UCSD-AML1 (cell line): Measurements from ENCODE around the gene SCEL.
A peak's percentile ranks its signal among the peaks of the same experiment; 100 is the strongest.

Experiments used
- DNase-seq: peaks from one replicate; lab custom pipeline; 2025; ENCODE audit not compliant: unreplicated experiment; lab: John Stamatoyannopoulos, UW

Gene SCEL

GRCh38 chr13:77521595-77522367, 13.7 kb upstream of the SCEL start:
- peak; percentile 7 for DNase-seq

DNA sequence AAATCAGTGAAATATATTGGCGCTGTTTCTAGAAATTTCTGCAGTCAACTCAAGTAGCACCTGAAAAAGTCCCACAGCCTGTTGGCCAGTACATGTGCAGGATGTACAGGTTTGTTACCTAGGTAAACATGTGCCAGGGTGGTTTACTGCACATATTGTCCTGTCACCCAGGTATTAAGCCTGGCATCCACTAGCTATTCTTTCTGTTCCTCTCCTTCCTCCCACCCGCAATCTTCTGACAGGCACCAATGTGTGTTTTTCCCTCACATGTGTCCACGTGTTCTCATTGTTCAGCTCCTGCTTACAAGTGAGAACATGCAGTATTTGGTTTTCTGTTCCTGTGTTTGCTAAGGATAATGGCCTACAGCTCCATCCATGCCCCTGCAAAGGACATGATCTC, 13.1 kb upstream of the SCEL start:
- no peak for DNase-seq

- DNase-seq = no peak
Measured at GRCh38 chr13:77523386-77523785, 12.1 kb upstream of the SCEL start.

DNA sequence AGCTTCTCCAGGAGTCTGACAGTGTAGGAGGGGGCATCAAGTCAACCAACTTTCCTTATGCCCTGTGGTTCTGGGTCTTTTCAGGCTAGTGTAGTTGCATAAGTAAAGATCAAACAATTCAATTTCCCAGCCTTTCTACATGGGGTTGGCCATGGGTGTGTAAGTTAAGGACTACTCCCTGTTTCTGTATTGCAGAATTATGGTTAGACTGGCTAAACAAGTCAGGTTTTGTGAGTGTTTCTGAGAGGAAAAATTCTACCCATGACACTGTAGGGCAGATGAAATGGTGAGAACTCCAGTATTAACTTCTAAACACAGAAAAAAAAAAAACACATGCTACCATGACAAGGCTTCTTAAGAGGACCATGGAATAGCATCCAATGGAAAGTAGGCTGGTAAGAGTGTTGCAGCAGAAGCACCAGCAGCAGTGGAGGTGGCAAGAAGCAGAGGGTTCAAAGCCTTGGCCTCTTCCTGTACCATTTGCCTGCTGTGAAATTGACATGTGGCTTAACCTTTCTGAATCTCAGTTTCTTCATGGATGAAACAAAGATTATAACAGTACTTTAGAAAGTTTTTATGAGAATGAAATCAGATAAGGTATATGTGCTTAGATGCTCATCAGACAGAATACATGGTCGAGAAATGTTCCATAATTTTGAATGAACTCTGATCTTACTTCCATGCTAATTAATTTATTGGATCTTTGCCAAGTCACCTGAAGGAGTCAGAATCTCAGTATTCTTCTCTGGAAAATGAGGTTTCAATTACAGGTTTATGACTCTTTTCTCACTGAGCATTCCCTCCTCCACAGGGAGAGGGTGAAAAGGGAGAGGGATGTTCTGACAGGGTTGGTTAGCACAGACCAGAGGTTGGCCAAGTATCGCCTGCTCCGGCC, 11.4 kb upstream of the SCEL start:
- DNase-seq = no peak

- no peak for DNase-seq
Measured at GRCh38 chr13:77528414-77528813, 7.1 kb upstream of the SCEL start.

DNA sequence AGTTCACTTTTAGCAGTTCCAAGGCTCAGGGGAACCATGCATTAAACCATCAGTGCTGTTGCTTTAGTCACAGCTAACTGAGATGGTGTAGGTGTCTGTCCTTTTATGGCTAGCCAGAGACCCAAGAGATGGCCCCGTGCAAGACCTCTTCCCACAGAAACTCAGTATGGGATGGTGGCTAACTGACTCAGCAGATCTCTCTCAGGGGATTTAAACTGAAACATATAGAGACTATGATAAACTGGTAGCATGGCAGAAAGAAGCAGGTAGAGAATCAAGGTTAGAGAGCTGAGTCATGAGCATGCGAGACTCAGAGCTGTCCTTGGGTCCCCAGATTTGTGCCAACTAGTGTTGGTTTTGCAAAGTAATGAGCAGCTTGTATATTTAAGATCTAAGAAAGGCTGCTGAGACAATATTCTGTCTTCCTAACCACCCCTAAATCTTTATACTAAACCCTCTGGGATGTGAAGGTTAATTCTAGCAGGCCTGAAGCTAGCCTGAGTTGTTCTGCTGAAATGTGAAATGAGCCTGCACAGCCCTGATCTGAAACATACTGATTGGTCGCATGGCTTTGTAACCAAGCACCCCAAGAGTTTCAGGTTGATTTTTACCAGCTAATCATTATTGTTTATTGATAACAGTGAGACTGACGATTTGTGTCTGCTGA, 6.5 kb upstream of the SCEL start:
- no peak for DNase-seq

DNA sequence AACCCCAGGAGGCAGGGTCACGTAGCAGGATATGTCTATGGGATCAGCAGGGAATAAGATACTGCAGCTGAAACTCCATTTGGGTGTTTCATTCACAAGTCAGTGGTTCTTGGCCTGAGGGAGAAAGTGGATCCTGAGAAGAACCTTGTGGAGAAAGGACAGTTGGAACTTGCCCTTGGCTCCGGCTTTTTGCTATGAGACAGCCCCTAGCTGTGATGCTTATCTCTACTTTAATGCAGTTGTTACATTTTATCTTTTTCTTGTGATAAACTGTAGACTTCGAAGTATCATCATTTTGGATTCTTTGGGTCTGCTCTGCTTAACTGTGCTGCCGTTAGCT, 6.0 kb upstream of the SCEL start:
- no peak for DNase-seq

- no peak for DNase-seq
Measured at GRCh38 chr13:77530875-77531274, 4.6 kb upstream of the SCEL start.

DNA sequence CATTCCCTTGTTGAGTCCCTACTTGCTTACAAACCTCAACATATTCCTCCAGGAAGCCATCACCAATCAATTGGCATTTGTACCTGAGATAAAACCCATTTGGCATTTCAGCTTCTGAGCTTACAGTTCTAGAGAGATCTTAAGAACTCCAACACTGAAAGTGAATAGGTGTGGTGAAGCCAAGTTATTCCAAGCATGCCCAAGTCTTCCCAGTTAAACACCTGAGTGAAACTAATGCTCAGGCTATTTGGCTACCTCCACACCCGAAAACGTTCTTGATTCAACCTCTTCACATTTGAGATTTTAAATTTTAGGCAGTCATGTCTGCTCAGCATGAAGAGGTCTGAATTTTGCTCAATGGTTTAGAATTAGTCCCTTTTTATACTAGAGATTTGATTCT, 2.5 kb upstream of the SCEL start:
- no peak for DNase-seq

- DNase-seq = no peak
Measured at GRCh38 chr13:77533875-77534788, 1.4 kb upstream of the SCEL start.

DNA sequence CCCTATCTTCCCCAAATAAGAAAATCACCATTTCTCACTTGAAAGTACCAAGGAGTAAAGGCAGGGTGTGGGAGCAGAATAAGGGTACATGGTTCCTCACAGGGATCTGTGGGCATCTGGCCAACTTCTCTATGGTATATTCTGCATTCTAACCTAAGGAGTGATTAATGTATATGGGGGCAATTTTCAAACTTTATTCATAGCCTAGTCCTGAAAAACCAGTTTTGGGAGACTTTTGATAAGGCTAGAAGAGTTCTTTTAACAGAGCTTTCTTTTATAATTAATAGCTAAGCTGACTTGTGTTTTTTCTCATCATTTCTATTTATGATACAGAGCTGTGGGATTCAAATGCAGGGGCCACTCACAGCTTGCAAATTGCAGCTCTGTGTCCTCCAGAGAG, 852 bp downstream of the SCEL start:
- DNase-seq = no peak

DNA sequence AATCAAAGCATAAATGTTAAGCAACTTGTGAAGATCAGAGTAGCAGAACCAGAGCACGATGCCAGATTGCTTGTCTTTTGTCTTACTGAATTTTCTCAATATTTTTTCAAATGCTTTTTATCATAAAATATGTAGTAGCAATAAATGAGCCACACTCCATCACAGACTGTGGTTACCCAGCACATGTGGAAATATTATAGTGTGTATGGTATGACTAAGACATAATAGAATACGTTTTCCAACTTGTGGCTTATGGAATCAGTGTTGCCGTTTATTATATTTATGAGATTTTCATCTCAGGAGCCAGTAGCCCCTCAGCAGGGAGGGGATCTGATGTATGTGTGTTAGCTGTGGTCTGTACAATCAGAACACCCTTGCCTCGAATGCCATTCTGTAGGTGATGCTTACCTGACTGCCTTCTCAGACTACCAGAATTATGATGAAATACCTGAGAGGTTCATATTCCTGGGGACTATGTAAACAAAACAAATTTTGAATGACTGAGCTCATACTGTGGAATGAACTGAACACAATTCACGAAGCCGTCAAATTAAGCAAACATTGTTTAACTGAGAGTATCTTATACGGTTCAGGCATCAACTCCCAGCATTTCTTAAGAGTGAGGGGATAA, 1.9 kb downstream of the SCEL start:
- no peak for DNase-seq

- no peak for DNase-seq
Measured at GRCh38 chr13:77543711-77544110, 8.2 kb downstream of the SCEL start.

DNA sequence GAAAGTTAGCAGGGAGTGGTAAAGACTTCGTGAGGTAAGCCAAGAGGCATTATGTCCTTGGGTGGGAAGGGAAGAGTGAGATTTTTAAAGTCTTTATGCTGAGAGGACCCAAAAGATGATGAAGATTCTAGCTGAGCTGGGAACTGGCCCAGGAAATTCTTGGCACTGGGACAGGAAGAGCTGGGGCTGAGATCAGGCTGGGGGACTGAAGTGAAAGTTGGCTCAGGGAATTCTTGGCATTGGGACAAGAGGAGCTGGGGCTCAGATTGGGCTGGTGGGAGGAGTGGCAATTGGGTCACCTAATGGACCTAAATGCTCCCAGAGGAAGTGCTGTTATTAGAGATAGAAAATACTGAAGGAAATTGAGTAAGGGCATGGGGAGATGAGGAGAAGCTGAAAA, 8.8 kb downstream of the SCEL start:
- no peak for DNase-seq

DNA sequence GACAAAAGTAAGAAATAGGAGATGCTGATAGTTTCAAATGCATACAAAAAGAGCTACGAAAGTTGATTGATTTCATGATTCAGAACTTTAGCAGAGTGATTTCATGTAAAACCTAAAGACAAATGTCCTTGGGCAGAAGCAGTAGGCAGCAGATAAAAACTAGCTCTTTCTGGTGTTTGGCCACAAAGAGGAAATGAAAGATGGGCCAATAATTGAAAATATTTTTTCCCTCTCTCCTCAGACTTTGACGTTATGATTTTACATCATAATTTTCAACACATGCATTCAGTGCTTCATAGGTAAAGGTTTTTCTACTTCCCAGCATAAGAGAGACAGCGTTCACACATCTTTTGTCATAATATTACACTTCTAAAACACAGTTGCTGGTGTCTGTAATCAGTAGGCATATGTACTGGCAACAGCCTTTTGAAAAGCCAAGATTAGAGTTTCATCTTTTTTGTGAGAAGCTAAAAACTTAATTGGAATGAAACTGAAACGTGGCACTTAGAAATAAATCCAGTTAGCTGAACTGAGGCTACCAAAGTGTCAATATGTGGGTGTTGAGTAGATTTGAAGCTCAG, 9.3 kb downstream of the SCEL start:
- DNase-seq = no peak

- no peak for DNase-seq
Measured at GRCh38 chr13:77545626-77546412, 10.3 kb downstream of the SCEL start.

GRCh38 chr13:77548095-77548494, 12.6 kb downstream of the SCEL start:
- DNase-seq = no peak

DNA sequence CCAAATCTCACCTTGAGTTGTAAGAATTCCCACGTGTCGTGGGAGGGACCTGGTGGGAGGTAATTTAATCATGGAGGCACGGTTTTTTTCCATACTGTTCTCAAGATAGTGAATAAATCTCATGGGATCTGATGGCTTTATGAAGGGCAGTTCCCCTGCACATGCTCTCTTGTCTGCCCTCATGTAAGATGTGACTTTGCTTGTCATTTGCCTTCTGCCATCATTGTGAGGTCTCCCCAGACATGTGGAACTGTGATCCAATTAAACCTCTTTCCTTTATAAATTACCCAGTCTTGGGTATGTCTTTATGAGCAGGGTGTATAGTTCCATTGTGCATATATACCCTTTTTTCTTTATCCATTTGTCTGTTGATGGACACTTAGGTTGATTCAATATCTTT, 13.1 kb downstream of the SCEL start:
- DNase-seq = no peak

GRCh38 chr13:77554069-77554468, 18.6 kb downstream of the SCEL start:
- no peak for DNase-seq
